Umbilical cord (tissue), 2 donors: ENCODE results near the gene ADI1. TPM values are rescaled to one million over a fixed set of nuclear protein-coding genes. Genes with fewer than 3 reads are reported as not detected.
A peak's percentile ranks its signal among the peaks of the same experiment; 100 is the strongest.
"Not testable (repeated sequence)": the region's sequence is repeated elsewhere in the genome, so short reads cannot be mapped to it uniquely, and the experiment has no call there.

Experiments used
- DNase-seq: peaks from one replicate; pipeline ENCODE4 v3.0.0-alpha.2; 2015; ENCODE audit warnings: low spot score
- total RNA-seq: library from RNA; depleted of rRNA; stranded (reverse); fragments of >200 nt; gene quantifications from one replicate; pipeline ENCODE4 v1.2.3, GENCODE V29; 2014; ENCODE audit warnings: low replicate concordance; ENCODE audit not compliant: insufficient read depth

Gene ADI1
- total RNA-seq, 1 donor from 2014 or later: 30.8 TPM

DNA sequence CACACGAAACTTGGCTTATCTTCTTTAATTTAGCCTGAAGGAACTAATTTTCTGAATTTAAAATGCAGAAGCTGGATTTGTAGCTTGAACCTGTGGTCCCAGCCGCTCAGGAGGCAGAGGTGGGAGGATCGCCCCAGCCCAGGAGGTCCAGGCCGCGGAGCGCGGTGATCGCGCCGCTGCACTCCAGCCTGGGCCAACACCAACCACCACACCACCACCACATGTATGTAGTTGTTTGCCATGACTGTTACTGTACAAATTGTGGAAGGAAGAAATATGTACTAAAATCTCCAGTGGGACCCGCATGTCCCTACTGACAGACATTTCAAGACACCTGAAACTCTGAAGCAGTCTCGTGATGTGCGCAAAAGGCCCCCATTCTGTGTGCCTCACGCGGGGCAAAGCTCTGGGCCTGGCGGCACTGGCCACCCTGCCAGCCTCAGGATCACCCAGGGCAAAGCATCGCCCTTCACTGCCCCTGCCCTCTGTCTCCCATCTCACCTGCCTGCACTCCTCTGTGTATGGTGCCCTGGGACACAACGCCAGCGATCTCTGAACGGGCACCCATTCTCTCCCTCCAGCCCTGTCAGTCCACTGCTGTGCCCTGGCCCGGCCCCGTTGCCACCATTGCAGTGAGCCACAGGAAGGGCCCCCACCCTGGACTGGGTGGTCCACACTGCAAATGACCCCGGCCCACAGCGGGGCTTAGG, 10.1 kb upstream of the ADI1 start:
- no peak for DNase-seq

DNA sequence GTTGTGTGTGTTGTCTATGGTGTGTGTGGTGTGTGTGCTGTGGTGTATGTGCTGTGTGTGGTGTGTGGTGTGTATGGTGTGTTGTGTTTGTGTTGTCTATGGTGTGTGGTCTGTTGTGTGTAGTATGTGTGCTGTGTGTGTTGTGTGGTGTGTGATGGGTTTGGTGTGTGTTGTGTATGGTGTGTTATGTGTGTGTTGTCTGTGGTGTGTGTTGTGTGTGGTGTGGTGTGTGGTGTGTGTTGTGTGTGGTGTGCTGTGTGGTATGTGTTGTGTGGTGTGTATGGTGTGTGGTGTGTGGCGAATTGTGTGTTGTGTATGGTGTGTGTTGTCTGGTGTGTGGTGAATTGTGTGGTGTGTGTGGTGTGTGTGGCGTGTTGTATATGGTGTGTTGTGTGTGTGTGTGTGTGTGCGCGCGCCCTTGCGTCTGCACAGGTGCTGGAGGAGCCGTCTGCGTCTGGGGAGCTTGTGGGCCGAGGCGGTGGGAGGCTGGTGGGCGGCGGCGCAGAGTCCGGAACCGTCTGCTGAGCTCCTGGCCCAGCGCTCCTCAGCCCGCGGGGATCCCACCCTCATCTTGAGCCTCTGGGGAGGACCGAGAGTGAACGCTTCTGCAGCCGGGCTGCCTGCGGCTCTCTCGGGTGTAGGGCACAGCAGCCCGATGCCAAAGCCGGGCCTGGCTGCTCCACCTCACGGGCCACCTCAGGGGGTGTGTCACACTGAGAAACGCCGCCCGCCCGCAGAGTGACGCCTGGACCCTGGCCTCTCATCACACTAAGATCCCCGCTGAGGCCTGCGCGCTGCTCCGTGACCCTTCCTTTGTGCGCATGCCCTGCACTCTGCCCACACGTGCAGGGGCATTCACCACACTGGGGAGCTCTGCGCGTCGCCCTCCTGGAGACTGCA, 8.8 kb upstream of the ADI1 start:
- no peak for DNase-seq

DNA sequence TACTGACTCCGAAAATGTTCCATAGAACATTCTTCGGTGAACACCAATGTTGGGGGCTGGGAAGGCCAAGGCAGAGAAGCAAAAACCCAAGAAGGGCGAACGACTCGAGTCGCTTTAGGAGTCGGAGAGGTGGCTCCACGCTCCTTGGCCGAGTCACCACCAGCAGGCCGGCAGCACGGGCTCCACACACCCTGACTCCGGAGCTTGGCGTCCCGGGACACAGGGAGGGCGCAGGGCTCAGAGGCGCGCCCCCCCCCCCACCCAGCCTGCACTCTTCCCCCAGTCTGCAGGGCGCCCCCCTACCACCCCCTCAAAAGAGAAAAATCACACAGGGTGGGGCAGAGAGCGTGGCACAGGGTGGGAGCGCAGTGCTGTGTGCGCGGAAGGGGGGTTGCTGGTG, 7.5 kb upstream of the ADI1 start:
- no peak for DNase-seq

DNA sequence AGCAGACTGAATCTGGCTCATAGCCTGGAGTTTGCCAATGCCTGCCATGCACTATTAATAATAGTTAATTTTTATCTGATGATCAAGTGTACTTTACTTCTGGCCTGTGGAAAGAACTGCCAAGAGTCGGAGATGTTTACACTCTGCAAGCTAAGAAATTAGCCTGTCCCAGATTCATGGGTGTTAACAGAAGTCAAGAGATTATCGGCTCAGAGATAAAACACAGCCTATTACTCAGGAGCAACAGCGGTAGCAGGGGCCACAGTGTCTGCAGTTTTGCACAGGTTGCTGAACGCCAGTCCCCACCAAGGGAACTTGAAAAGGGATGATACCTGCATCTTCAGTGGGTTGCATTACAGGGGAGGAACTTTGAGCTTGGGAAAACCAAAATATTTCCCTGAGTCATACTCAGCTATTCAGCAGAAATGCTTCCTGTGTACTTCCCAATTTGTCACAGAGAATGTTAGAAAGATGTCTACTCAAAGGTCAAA, 4.3 kb upstream of the ADI1 start:
- peak; percentile 27 for DNase-seq

DNA sequence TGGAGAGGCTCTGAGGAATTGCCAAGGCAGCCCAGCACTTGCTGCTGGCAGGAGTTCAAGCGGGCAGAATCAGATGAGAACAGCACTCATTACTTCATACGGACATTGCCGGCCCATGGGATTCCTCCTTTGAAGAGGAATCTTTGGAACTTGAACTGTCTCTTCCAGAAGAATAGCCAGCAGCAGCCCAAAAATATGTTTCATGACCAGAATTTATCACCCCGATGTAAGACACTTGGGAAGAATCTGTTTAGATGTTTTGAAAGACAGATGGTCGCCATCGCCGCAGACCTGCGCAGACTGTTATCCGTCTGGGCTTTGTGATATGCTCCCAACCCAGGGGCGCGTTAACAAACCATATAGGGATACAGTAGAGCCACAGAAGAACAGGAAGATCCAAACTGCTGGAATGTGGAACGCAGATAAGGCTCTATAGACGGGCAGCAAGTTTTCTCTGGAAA, 3.7 kb upstream of the ADI1 start:
- peak; percentile 72 for DNase-seq

DNA sequence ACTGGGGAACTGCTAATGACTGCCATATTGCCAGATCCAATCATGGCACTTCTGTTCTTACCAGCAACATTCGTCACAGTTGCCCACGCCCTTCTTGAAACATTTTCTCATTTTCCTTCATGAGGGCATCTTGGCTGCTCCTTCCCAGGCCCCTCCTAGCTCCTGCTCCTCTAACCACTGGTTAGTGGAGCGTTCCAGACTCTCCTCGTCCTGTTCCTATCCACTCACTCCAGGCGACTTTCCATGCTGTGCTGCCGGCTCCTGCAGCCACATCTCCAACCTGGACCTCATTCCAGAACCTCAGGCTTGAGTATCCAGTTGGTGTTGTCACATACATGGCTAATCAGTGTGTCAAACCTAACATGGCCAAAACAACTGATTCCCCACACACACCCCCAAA, 1.3 kb upstream of the ADI1 start:
- DNase-seq: no peak

DNA sequence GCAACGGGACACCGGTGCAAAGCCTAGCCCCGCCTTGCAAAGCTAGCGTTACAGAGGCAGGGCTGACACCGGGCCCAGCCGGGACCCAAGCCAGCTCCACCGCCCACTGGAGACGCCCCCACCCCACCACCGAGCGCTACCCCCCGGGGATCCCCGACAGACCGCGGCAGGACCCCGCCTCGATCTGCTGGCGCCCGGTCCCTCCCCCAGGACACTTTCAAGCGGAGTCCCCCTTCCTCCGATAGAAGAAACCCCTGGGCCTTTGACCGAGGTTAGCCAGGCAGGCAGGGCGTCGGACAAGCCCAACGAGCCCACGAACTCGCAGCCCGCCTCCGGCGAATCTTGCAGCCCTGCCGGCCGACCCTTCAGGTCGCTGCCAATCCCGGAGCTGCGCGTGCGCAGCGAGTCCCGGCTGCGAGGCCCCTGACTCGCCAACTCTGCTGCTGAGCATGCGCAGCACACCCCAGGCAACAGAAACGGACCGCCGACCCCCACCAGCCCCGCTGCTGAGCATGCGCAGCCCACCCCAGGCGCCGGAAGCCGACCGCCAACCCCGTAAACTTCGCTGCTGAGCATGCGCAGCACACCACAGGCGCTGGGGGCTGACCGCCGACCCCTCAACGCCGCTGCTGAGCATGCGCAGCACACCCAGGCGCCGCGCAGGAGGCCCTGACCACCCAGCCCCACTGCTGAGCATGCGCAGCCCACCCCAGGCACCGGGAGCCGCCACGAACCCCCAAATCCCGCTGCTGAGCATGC, 656 bp downstream of the ADI1 start:
- peak; percentile 99 for DNase-seq

DNA sequence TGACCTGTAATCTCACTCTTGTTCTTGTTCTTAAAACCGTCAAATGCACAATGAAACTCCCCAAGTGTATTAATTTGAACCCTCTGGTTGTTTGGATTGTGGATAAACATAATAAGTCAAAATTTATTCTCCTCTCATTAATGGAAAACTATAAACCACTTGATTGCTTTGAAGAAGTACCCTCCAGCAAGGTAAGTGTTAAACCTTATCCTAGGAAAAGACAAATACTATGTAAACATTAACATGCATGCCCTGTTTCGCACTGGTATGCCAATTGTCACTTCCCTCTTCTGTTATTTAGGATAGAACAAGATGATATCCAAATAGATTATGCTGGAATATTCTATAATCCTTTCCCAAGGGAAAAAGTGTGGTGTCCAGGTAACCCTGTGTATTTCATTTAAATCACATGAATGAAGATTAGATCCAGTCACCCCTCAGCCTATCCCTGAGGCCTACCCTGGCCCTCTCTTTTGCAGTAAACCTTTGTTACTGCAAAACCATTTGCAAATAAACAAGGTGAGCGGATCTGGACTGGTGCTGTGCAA, 1.3 kb downstream of the ADI1 start:
- no peak for DNase-seq

DNA sequence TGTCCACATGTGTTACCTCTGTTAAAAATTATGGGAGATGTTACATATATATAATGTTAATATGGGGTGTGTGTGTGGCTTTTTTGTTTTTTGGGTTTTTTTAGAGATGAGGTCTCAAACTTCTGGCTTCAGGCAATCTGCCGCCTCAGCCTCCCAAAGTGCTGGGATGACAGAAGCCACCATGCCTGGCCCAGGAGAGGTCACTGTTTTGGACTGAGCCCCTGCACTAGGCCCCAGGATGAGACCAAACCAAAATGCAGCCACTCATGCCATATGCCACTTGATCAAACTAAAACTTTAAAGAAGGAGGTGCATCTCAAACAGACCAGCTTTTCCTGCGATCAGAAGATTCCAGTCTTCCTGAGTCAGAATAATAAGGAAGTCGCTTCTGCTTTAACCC, 2.5 kb downstream of the ADI1 start:
- no peak for DNase-seq

DNA sequence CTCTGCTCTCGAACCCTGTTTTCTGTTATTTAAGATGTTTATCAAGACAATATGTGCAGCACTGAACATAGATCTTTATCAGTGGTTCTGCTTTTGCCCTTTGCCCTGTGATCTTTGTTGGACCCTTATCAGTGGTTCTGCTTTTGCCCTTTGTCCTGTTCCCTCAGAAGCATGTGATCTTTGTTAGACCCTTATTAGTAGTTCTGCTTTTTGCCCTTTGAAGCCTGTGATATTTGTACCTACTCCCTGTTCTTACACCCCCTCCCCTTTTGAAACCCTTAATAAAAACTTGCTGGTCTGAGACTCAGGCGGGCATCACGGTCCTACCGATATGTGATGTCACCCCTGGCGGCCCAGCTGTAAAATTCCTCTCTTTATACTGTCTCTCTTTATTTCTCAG, 3.9 kb downstream of the ADI1 start:
- not testable (repeated sequence) for DNase-seq

DNA sequence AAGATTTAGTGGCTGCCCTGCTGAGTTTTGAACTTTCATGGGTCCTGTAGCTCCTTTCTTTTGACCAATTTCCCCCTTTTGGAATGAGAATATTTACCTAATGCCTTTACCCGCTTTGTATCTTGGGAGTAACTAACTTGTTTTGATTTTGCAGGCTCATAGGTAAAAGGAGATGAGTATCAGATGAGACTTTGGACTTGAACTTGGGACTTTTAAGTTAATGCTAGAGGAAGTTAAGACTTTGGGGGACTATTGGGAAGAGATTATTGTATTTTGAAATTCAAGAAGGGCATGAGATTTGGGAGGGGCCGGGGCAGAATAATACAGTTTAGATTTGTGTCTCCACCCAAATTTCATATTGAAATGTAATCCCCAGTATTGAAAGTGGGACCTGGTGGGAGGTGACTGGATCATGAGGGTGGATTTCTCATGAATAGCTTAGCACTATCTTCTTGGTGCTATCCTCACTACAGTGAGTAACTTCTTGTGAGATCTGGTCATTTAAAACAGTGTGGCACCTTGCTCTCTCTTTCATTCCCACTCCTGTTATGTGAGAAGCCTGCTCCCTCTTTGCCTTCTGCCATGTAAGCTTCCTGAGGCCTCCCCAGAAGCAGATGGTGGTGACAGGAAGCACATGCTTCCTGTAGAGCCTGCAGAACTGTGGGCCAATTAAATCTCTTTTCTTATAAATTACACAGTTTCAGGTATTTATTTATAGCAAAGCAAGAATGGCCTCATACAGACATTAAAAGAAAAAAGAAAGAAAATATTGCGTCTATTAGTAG, 6.1 kb downstream of the ADI1 start:
- no peak for DNase-seq

DNA sequence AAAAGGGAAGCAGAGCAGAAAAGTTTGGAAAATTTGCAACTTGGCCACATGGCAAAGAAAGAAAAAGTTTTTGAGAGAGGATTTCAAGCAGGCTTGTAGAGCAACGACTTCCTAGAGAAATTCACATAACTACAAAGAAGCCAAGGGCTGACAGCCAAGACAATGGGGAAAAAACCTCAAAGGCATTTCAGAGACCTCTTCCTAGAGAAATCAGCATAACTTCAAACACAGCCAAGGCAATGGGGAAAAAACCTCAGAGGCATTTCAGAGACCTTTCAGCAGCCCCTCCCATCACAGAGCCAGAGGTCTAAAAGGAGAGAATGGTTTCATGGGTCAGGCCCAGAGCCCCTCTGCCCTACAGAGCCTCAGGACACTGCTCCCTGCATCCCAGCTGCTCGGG, 7.2 kb downstream of the ADI1 start:
- DNase-seq: no peak

DNA sequence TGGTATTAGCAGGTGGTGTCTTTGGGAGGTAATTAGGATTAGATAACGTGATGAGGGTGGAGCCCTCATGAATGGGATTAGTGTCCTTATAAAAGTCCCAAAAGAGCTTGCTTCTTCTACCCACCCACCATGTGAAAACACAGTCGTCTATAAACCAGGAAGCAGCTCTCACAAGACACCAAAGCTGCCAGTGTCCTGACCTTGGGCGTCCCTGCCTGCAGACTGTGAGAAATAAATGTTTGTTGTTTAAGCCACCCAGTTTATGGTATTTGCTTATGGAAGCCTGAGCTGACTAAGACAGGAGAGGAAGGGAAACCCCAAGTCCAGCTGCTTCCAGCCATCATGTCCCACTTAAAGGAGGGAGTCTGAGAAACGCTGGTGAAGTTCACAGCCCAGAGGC, 13.6 kb downstream of the ADI1 start:
- no peak for DNase-seq

DNA sequence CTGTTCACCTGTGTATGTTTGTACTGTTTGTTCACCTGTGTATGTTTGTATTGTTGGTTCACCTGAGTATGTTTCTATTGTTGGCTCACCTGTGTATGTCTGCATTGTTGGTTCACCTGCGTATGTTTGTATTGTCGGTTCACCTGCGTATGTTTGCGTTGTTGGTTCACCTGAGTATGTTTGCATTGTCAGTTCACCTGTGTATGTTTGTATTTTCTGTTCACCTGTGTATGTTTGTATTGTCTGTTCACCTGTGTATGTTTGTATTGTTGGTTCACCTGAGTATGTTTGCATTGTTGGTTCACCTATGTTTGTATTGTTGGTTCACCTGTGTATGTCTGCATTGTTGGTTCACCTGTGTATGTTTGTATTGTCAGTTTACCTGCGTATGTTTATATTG, 14.6 kb downstream of the ADI1 start:
- no peak for DNase-seq

DNA sequence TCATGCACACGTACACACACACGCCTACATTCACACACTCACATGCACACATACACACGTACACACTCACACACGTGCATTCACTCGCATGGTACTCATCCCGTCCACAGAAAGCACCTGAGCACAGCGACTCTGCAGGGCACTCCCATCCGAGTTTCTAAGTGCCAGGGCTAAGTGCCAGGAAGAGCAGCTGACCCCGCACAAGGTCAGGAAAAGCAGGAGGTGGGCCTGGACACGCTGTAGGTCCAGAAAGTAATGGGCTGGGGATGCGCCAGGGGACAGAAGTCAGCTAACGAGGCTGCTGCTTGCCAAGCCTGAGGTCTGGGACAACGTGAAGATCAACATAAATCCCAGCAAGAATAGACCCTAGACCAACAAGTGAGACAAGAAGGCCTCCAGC, 15.8 kb downstream of the ADI1 start:
- no peak for DNase-seq

DNA sequence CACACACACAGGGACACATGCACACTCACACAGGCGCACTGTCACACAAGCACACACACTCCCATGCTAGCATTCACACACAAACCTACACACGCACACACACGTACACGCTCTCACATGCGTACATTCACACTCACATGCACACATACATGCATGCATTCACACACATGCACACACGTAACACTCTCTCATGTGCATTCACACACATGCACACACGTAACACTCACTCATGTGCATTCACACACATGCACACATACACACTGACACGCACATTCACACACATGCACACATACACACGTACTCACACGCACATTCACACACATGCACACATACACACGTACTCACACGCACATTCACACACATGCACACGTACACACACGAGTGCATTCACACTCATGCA, 16.3 kb downstream of the ADI1 start:
- no peak for DNase-seq

DNA sequence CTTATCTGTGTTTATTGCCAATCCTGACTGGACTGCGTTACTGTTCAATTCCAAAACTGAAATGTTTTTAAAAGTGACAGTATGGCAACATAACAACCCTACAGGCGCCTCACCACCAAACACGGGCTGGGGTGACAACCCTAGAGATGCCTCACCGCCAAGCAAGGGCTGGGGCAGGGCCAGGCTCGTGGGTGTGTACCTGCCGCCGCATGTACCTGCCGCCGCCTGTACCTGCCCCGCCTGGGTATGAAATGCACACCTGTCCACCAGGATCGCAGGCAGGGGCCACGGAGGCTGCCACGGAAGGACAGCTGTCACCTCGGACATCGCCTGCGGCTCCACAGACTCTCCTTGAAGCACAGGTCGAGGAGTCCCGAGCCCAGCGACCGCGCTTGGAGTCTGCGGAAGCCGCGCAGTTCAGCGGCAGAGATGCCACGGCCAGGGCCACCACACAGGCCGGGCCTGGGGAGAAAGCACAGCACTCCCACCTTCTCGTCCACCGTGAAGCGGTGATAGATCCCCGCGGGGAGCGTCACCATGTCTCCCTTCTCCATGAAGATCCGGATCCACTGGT, 18.9 kb downstream of the ADI1 start:
- no peak for DNase-seq

DNA sequence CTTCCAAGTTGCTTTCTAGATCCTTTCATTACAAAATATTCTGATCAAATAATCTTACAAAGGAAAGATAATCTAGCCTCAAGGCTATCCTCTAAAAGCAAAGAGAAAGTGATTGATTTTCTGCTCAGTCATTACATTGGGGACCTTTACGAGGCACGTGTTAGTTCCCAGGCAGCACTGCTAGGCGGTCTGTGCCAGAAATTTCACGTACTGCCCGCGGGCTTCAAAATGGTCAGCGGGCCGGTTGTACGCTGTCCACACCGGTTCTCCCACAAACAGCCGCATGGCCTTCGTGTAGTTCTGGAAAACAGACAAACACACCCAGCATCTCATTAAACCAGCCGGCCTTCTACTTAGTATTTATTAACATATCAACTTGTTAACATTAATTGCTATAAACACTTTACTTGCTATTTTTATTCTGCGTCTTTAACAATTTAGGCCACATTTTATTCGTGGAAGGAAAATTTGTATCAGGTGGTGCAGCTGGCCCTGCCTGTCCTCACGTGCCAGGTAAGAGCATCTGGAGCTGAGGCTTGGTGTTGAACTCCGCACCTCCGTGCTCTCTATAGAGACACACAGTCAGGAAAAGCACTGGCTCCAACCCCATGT, 20.4 kb downstream of the ADI1 start:
- DNase-seq: no peak

DNA sequence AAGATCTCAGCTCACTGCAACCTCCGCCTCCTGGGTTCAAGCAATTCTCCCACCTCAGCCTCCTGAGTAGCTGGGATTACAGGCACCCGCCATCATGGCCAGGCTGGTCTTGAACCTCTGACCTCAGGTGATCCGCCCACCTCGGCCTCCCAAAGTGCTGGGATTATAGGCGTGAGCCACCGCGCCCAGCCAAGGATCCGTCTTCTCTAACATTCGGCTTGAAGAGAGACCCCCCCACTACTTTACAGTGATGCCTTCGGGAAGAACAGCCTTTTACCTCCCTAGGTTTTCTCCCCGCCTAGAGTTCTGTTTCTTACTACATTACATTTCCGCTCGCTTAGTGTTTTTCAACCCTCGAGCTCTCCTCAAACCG, 22.6 kb downstream of the ADI1 start:
- not testable (repeated sequence) for DNase-seq

DNA sequence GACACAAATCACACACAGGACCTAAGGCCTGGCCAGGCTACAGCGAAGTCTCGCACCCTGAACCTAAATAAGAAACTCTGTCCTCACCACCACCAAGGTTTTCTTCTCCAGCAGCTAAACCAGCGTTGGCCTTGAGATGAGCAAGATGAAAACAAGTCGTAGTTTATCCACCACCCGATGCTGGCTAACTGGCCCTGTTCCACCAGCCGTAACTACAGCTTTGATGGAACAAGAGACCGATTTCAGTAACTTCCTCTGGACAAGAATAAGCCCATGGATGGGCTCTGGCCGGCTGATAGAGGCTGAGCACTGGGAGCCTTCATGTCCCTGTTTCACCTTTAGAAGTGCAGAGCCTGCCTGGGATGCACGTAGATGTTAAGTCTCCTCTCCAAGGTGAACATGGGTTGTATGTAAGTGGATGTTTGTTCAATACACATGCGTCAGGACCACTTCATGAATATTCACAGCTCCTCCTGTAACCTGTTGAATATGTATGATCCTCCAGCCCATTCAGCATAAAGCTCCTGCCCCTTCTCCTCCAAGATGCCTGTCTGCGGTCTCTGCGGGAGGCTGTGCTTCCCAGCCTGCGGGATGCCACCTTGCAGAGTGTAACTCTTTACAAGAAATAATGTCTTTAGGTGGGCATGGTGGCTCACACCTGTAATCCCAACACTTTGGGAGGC, 24.2 kb downstream of the ADI1 start:
- DNase-seq: no peak
